NCI-H2227 (cell line): ENCODE measurements around the gene TEX35.

Experiments used
- DNase-seq: peaks from one replicate; lab custom pipeline; 2025; ENCODE audit not compliant: unreplicated experiment; lab: John Stamatoyannopoulos, UW

The TEX35 gene

GRCh38 chr1:178512566-178513277 lies at the start of gene TEX35:
TSS of gene TEX35 (plus strand) at chr1:178513109. CDS start at chr1:178513189, 80 bp downstream.
- DNase-seq: no peak

DNA sequence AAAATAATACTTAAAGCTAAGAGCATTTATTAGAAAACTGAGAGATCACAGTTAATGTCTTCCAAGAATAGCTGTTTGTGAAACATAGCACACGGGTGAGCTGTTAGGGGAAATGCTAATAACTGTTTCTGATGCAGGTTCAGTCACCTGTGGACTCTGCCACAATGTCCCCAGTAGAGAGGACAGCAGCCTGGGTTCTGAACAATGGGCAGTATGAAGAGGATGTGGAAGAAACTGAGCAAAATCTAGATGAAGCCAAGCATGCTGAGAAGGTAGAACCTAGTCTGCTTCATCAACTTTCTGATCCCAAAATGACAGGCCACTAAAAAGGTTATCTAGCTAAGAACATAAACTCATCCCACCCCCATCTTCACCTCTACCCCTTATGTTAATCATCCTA lies 48.8 kb upstream of the TEX35 start:
- no peak for DNase-seq

DNA sequence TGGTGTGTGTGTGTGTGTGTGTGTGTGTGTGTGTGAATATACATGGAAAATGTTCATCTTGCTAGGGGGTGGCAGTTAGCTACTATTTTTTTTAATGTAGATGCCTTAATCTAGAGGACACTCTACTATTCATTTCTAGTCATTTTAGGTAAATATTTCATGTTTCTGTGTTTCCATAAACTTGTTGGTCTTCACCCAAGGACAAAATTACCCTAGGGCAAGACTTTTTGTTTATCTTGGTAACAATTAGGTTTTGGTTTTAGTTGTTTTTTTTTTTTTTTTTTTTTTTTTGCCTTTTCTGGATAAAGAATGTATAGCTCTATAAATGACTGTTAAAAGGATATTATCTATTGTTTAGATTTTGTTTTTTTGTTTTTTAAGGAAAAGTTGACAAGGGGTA lies 48.3 kb upstream of the TEX35 start:
- no peak for DNase-seq

GRCh38 chr1:178465011-178465410 lies 47.9 kb upstream of the TEX35 start:
- DNase-seq: no peak

DNA sequence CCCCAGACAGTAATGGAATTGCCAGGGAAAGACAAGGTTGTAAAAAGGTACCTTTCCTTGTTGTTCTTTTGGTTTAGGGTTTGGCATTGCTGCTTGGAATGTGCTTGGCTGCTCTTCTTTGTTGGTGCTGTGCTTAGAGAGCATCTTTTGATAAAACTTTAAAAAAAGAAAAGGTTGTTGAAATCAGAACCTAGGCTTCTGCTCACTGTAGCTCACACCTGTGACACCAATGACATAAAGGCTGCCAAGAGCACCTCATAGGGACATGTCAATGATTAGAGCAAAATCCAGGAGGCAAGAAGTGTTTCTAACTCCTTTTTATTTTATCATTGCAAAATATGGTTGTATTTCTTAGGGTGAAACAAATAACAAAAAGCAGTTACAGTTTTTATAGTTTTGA lies 45.1 kb upstream of the TEX35 start:
- DNase-seq: no peak

- peak; percentile 33 for DNase-seq
These were observed 42.4 kb upstream of the TEX35 start for GRCh38 chr1:178470411-178470960.

GRCh38 chr1:178472531-178472930 lies 40.4 kb upstream of the TEX35 start:
- no peak for DNase-seq

DNA sequence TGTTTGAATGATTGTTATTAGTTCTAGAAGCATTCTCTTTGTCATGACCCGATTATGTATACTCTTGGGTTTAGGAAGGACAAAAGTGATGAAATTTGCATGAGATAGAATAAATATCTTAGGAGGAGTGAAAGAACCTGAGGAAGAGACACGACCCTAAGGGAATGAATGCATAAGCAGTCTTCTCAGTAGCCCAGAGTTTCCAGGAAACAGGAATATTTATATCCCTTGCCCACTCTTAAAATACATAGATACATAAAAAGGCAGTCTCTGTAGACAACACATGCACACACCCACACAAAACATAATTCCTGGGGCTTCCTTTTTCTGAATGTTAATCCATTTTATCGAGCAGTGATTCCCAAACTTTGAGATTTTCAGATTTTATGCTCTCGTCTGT lies 35.5 kb upstream of the TEX35 start:
- no peak for DNase-seq

DNA sequence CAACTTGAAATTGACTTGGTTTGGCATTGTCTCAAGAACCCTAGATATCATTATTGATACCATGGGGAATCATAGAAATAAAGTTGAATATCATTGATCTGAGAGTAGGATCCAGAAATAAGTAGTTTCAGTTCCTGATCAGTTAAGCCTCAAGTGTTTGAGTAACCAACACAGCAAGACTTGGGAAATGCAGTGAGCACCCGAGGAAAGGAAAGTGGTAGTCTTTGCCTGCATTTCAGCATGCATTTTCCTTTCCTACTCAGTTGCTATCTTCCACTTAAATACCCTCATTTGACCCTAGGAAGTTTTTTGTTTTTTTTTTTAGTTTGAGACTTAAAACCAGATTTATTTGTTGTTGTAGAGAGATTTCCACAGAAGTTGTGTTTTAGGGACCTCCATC lies 35.1 kb upstream of the TEX35 start:
- DNase-seq: no peak

DNA sequence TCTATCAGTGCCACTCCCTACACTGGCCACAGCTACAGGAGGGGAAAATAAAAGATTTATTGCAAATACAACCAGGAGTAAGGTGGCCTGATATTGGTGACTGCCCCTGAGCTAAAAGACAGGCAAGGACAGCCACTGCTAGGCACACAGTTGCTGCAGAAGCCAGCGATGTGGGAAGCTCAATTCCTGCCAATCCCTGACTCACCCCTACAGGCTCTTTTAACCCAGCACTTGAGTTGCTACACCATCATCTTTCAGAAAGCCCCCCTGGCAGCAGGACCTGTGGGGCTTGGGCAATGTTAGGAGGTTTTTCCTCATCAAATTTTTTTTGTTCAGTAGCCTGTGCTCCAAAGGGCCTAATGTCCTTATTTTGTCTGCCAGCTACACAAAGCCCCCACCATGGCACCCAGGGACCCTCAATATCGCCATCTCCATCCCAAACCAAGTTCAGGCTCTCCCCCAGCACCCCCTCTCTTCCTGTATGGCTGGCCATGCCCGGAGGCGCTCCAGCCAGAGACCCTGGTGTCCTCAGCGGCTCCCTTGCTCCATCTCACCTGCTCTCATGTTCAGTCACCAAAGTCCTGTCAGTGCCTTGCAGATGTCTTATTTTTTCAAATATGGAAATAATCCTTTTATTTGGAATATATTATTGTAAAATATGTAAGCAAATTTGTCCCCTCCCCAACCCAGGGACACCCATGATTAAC lies 29.5 kb upstream of the TEX35 start:
- DNase-seq: no peak

DNA sequence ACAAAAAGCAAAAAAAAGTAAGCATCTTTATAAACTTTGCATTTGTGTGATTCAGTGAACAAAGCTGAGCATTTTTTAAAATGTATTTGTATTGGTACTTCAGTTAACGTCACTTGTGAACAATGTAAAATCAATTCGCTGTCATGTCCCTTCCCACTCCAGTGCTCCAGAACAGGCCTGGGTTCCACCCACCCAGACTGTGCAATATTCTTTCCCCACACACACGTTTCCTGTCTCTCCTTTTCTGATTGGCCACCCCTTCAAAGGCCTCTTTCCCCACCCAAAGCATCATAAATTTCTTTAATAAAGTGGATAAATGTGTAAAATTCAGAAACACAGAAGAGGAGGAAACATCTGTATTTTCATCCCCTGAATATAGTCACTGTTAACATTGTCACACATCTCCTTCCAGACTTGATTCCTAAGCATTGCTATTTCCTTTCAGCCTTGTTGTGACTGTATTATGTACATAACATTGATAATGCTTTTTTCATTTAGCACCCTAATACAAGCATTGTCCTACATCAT lies 28.1 kb upstream of the TEX35 start:
- DNase-seq: no peak

GRCh38 chr1:178485541-178485981 lies 27.3 kb upstream of the TEX35 start:
- DNase-seq: no peak

DNA sequence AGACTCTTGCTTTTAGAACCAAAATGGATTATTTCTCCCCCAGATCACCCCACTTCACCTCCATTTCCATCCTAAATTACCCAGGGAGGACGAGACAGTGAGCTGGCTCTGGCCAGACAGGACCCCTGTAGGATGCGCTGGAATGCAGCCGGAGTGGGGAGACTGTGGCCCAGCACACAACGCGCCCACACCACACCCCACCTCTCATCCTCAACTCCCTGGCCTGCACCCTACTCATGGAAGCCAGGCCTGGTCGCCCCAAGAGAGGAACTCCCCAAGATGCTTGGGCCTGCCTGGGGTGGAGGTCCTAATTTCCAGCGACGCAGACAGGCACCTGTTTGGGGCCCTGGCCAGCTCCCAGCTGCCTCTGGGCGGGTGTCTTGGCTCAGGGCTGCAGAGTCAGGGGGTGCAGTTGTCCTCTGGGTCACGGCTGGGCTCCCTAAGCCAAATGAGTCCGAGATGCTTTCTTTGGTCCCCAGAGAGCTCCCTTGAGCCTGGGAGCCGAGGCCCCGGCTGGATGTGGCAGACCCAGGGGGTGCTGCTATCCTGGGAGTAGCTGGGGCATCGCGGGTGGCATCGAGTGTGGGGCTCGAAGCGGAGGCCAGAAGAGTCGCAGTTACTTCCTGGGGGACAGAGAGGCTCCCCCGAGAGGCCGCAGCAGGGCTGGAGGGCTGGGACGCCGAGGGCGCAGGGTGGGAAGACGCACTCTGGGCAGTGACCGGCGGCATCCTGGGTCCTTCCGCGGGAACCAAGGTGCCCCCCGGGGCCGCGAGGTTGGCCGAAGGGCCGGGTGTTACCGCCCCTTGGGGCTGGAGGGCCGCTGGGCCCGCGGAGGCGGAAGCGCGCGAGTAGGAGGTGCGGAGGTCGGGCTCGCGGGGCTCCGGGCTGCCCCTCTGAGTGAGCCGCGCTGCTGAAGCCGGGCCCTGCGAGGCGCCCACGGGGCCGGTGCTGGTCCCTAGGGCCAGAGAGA lies 26.5 kb upstream of the TEX35 start:
- DNase-seq: no peak

DNA sequence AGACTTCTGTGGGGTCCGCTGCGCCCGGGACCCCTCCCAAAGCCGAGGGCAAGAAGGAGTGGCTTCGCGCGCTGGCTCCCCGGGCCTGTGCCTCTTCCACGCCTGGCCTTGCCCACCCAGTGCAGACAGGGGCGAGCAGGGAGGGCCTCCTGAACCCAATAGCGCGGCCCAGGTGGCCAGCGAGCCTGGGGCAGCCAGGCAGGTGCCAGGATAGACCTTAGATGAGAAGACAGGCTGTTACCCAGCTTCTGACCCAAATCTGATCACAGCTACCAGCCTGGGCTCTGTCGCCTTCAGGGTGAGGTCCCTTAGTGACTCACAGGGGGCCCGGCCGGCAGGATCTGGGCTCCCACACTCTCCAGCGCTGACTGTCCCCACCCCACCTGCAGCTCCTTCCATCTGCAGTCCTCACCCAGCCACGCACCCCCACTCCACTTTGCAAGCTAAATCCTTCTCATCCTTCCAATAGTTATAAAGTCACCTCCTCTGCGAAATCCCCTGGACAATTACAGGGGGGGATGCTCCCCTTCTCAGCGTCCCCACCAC lies 25.8 kb upstream of the TEX35 start:
- DNase-seq: no peak

- no peak for DNase-seq
These were observed 24.5 kb upstream of the TEX35 start for GRCh38 chr1:178488393-178488792.

- no peak for DNase-seq
These were observed 23.5 kb upstream of the TEX35 start for GRCh38 chr1:178489399-178489798.

- DNase-seq: no peak
These were observed 22.8 kb upstream of the TEX35 start for GRCh38 chr1:178490136-178490535.

DNA sequence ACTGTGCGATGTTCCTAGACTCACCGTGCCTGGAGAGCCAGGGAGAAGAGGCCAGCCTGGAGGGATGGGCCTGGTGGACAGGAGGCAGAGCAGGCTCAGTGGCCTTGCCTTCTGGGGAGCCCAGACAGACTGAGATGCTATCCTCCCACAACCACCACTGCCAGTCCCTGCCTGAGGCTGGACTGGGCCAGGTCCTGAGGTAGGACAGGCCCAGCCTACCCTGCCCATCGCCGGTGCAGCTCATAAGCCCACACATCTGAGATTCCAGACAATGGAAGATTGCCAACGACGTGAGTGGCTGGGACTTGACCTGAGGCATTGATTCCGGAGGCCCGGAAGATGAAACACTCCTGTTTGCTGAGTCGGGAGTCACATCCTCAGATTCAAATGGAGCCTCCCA lies 21.9 kb upstream of the TEX35 start:
- no peak for DNase-seq

DNA sequence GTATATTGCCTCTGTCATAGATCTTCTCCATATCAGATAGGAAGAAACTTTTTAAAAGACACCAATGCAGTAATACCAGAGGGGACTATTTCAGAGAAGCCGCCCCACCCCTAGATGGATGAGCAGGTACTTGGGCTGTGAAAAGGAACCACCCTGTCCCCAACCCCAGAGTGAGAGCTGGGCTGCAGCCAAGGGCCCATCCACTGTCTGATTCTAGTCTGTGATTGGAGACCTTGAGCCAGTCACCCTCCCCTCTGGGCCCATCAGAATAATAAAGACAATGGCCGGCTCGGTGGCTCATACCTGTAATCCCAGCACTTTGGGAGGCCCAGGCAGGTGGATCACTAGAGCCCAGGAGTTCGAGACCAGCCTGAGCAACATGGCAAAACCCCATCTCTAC lies 21.2 kb upstream of the TEX35 start:
- no peak for DNase-seq

GRCh38 chr1:178492341-178492740 lies 20.6 kb upstream of the TEX35 start:
- DNase-seq: no peak

DNA sequence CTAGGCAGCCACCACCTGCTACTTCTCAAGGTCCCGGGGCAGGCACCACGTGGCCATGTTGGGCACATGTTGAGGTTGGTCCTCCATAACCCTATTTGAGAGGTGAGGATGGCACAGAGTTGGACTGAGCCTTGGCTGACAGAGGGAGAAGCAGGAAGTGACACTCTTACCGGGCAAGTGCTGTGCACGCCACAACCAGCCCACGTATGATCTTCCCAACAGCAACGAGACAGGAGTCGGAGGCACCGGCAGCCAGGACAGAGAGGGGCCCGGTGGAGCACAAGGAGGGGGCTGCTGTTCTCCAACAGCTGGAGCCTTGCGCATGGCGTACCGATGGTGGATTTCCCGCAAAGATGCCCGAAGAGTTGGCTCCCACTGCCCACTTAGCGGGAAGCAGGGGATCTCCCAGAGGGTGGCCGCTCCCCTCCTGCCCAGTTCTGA lies 19.6 kb upstream of the TEX35 start:
- DNase-seq: no peak
